Activated CD4-positive, alpha-beta memory T cell treated with anti-CD3 and anti-CD28 coated beads for 36 hours (primary cell): ENCODE data around the gene CETN3. TPM values are rescaled to one million over a fixed set of nuclear protein-coding genes. Genes with fewer than 3 reads are reported as not detected.

Experiments used
- CTCF ChIA-PET: fragments of 350-600 bp; sonication (Branson Sonifier 250); formaldehyde crosslinking; loops from one replicate; lab custom pipeline; 2021; ENCODE audit warnings: antibody characterized with exemption, inconsistent platforms; lab: Charles Lee
- POLR2A ChIA-PET: fragments of 350-600 bp; sonication (Branson Sonifier 250); formaldehyde crosslinking; loops from one replicate; lab custom pipeline; 2021; ENCODE audit warnings: antibody characterized with exemption; lab: Charles Lee
- DNase-seq: peaks from one replicate; pipeline ENCODE4 v3.0.0-alpha.2; 2020
- H3K27ac Mint-ChIP-seq: one replicate; pipeline ENCODE4 v1.8.0; 2021; ENCODE audit warnings: mixed read lengths
- H3K27me3 Mint-ChIP-seq: one replicate; pipeline ENCODE4 v1.8.0; 2021; ENCODE audit warnings: mixed read lengths
- H3K36me3 Mint-ChIP-seq: one replicate; pipeline ENCODE4 v1.8.0; 2021; ENCODE audit warnings: mixed read lengths
- H3K4me1 Mint-ChIP-seq: one replicate; pipeline ENCODE4 v1.8.0; 2021; ENCODE audit warnings: low read depth, mixed read lengths
- H3K4me3 Mint-ChIP-seq: one replicate; pipeline ENCODE4 v1.8.0; 2021; ENCODE audit warnings: mild to moderate bottlenecking, mixed read lengths
- H3K9me3 Mint-ChIP-seq: one replicate; pipeline ENCODE4 v1.8.0; 2021; ENCODE audit warnings: mixed read lengths
- intact Hi-C: fragments of 100-400 bp; cut with micrococcal nuclease; formaldehyde crosslinking; loops from one replicate; pipeline ENCODE4 v1.15.1; 2023
- total RNA-seq, 2 experiments: library from RNA; stranded (reverse); gene quantifications; one replicate each; pipeline ENCODE4 v1.2.3, GENCODE V29; 2021

CETN3 gene
- total RNA-seq: 10 to 100 TPM; 49.8 to 51.8 TPM

- CTCF ChIA-PET: interaction anchor here (0.7 to 2.1 kb wide), 11 partner anchors 9 to 964 kb away, joined by 3 to 11 read pairs (median 4); partner anchors contain the start of genes LYSMD3, MBLAC2 and POLR3G
- Mint-ChIP-seq H3K9me3 (no peaks in the 10 kb centered on the region), H3K27ac (no peak within 1 kb of the TSS), H3K36me3 (peaks cover 19% of the 10 kb centered on the region), H3K4me1 (peaks cover 16% of the 10 kb centered on the region), H3K27me3 (no peaks in the 10 kb centered on the region), H3K4me3 (no peak within 1 kb of the TSS)
- DNase-seq: peak; percentile 94
- intact Hi-C loops: loop anchor here (1.0 to 2.0 kb wide), 3 partner anchors 29 to 120 kb away; partner anchors contain the start of genes LYSMD3, MBLAC2 and POLR3G
- POLR2A ChIA-PET: interaction anchor here (0.5 to 2.1 kb wide), 8 partner anchors 9 to 1002 kb away, joined by 3 to 15 read pairs (median 4); partner anchors contain the start of genes MBLAC2 and POLR3G
These were observed at the start of gene CETN3 for GRCh38 chr5:90409318-90410177. TSS of gene CETN3 (minus strand) at chr5:90409756. CDS start at chr5:90409661, 95 bp downstream.

DNA sequence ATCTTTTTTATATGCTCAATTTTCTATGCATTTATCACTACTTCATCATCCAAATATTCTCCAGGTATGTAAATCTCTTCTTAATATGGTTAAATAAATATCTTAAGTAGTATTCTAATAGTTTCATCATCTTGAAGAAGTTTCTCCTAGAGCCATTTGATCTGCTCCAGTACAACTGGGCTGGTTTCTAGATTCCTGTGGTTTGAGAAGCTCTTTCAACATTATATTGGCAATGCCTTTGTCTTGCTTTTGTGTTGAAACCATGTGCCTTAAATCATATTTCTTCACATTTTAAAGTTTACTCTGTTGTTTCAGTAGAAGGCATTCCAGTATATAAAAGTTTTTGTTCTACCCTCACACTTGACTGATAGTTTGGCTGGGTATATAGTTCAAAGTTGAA is 37.4 kb upstream of the CETN3 start:
- intact Hi-C loops: no loop called here
- Mint-ChIP-seq H3K9me3 (no peaks in the 10 kb centered on the region), H3K4me1 (no peaks in the 10 kb centered on the region), H3K27ac (no peak overlapping the region), H3K27me3 (no peaks in the 10 kb centered on the region), H3K36me3 (no peaks in the 10 kb centered on the region), H3K4me3 (no peak overlapping the region)
- ChIA-PET POLR2A (no interaction called here), CTCF (interaction anchor here (0.6 kb wide), 1 partner anchor 1756 kb away, joined by 3 read pairs; no protein-coding TSS in a partner anchor)
- no peak for DNase-seq

DNA sequence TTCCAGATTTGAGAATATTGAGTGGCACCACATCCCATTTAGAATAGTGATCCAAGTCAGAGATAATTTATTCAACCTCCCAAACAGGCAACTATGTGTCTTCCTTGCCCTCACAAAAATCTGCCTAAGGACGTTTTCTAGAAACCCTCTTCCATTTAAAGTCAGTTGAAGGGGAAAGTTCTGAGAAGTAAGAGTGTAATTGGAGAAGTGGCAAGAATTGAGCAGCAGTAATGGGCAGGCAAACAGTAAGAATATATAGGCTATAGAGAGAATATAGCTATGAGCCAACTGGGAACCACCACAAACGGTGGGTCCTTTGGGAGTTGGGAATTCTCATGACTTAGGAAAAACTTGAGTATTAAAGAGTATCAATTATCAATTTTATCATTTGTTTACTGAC is 31.1 kb upstream of the CETN3 start:
- H3K4me1 Mint-ChIP-seq: peaks cover 8% of the 10 kb centered on the region
- intact Hi-C loops: loop anchor here (1.0 kb wide), 1 partner anchor 34 kb away; the partner anchor contains the start of genes MBLAC2 and POLR3G
- H3K9me3 Mint-ChIP-seq: no peaks in the 10 kb centered on the region
- no peaks in the 10 kb centered on the region for H3K36me3 Mint-ChIP-seq
- H3K4me3 Mint-ChIP-seq: no peak overlapping the region
- H3K27me3 Mint-ChIP-seq: no peaks in the 10 kb centered on the region
- POLR2A ChIA-PET: no interaction called here
- no peak for DNase-seq
- no peak overlapping the region for H3K27ac Mint-ChIP-seq
- CTCF ChIA-PET: interaction anchor here (1.5 to 4.2 kb wide), 5 partner anchors 11 to 343 kb away, joined by 5 to 38 read pairs (median 6); partner anchors contain the start of gene LYSMD3

GRCh38 chr5:90438100-90438499 is 28.5 kb upstream of the CETN3 start:
- peaks cover 8% of the 10 kb centered on the region for H3K4me1 Mint-ChIP-seq
- POLR2A ChIA-PET: no interaction called here
- H3K9me3 Mint-ChIP-seq: no peaks in the 10 kb centered on the region
- H3K4me3 Mint-ChIP-seq: no peak overlapping the region
- H3K27ac Mint-ChIP-seq: no peak overlapping the region
- CTCF ChIA-PET: interaction anchor here (1.1 to 4.4 kb wide), 6 partner anchors 11 to 1709 kb away, joined by 3 to 47 read pairs (median 7); partner anchors contain the start of gene LYSMD3
- no peaks in the 10 kb centered on the region for H3K36me3 Mint-ChIP-seq
- intact Hi-C loops: loop anchor here (2.0 to 5.0 kb wide), 2 partner anchors 29 to 169 kb away; partner anchors contain the start of gene CETN3
- no peak for DNase-seq
- no peaks in the 10 kb centered on the region for H3K27me3 Mint-ChIP-seq

DNA sequence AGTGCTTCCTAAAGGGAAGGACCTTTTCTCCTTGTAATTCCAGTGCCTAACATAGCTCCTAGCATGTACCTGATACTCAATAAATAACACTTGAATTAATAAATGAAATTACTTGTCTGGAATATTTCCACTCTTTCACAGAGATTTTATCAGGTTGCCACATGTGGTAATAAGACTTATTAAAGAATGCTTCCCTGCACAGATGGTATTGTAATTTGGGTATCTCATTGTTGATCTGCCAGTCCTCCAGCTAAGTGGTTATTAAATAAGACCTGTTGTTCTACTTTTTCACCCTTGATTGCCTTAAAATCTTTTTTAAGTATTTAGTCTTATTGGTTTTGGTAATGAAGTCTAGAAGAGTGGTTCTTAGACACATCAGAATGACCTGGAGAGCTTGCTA is 28.1 kb upstream of the CETN3 start:
- ChIA-PET CTCF (interaction anchor here (1.5 to 4.4 kb wide), 4 partner anchors 11 to 1708 kb away, joined by 4 to 47 read pairs (median 24); partner anchors contain the start of gene LYSMD3), POLR2A (no interaction called here)
- Mint-ChIP-seq H3K27ac (no peak overlapping the region), H3K4me1 (peaks cover 8% of the 10 kb centered on the region), H3K9me3 (no peaks in the 10 kb centered on the region), H3K36me3 (no peaks in the 10 kb centered on the region), H3K27me3 (no peaks in the 10 kb centered on the region), H3K4me3 (no peak overlapping the region)
- intact Hi-C loops: loop anchor here (2.0 to 5.0 kb wide), 2 partner anchors 29 to 170 kb away; partner anchors contain the start of gene CETN3
- DNase-seq: no peak

DNA sequence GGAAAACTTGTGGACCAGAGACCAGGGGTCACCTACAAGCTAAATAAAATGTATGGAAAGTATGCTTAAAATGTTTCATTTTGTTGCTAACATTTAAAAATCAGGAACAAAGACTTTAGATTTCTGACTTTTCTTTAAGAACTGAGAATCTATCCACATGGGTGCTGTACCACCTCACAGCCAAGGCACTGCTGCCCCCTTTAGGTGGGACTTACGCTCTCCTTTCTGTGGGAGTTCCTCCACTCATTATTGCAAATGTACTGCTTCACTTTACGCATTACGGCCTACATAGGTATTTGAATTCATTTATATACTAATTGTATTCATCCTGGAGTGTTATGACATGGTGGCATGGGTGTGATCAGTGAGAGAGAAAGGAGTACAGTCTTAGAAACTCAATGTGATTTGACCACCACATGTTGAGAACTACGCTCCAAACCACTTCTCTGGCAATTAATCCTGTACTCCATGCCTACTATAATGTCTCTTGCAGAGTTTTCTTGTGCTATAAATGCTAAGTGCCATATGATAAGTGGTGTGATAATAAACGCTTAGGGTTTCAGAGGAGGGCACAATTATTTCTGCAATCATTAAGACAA is 24.7 kb upstream of the CETN3 start:
- CTCF ChIA-PET: interaction anchor here (1.0 to 1.8 kb wide), 4 partner anchors 169 to 1707 kb away, joined by 3 to 7 read pairs (median 4); no protein-coding TSS in a partner anchor
- Mint-ChIP-seq H3K9me3 (no peaks in the 10 kb centered on the region), H3K27me3 (no peaks in the 10 kb centered on the region), H3K4me3 (no peak overlapping the region), H3K27ac (no peak overlapping the region), H3K36me3 (no peaks in the 10 kb centered on the region), H3K4me1 (no peaks in the 10 kb centered on the region)
- POLR2A ChIA-PET: no interaction called here
- intact Hi-C loops: loop anchor here (2.0 kb wide), 1 partner anchor 1705 kb away; no protein-coding TSS in a partner anchor
- DNase-seq: peak; percentile 57

GRCh38 chr5:90424245-90424644 is 14.7 kb upstream of the CETN3 start:
- POLR2A ChIA-PET: no interaction called here
- intact Hi-C loops: no loop called here
- DNase-seq: no peak
- H3K27me3 Mint-ChIP-seq: peaks cover 10% of the 10 kb centered on the region
- CTCF ChIA-PET: no interaction called here
- H3K4me3 Mint-ChIP-seq: no peak overlapping the region
- no peaks in the 10 kb centered on the region for H3K4me1 Mint-ChIP-seq
- H3K9me3 Mint-ChIP-seq: no peaks in the 10 kb centered on the region
- no peak overlapping the region for H3K27ac Mint-ChIP-seq
- no peaks in the 10 kb centered on the region for H3K36me3 Mint-ChIP-seq

DNA sequence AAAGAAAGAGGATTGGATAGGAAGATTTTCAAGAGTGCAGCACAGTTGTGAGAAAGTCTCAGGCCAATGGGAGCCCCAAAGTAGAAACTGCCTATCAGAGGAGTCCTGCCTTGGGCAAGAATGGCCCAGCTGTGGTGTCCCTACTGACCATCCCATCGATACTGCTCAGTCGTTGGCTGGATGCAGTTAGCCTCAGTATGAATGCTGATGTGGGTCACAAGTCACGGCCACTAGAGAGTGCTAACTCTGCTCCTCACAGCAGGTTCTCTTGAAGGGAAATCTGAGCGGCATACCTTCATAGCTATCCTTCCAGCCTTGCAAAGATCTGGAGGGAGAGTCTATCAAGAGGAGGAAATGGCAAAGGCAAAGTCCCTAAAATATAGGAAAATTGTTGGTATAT is 11.6 kb upstream of the CETN3 start:
- CTCF ChIA-PET: no interaction called here
- Mint-ChIP-seq H3K27ac (no peak overlapping the region), H3K4me3 (no peak overlapping the region)

DNA sequence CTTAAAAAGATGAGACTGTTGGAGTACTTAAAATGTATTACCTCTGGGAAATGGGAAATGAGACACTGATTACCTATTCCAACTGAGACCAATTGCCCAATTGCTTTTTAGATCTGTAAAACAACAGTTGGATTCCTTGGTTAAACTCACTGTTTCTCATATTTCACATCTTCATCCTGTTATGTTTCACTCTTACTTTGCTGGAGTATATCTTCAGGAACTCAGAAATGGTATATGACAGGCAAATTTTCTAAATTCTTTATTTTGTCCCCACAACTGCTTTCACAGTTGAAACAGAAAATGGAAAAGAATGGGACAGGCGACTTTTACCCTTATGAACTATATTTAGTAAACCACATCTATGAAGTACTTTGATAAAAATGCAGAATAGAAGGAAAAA is 8.7 kb upstream of the CETN3 start:
- no peak for DNase-seq
- no peaks in the 10 kb centered on the region for H3K9me3 Mint-ChIP-seq
- H3K4me1 Mint-ChIP-seq: no peaks in the 10 kb centered on the region
- intact Hi-C loops: no loop called here
- CTCF ChIA-PET: no interaction called here
- no peak overlapping the region for H3K4me3 Mint-ChIP-seq
- H3K27me3 Mint-ChIP-seq: peaks cover 17% of the 10 kb centered on the region
- H3K27ac Mint-ChIP-seq: no peak overlapping the region
- no peaks in the 10 kb centered on the region for H3K36me3 Mint-ChIP-seq
- POLR2A ChIA-PET: no interaction called here

More for the DNA sequence above, 11.6 kb upstream of the CETN3 start:
- intact Hi-C loops: no loop called here
- Mint-ChIP-seq H3K27me3 (peaks cover 17% of the 10 kb centered on the region), H3K9me3 (no peaks in the 10 kb centered on the region), H3K36me3 (no peaks in the 10 kb centered on the region), H3K4me1 (no peaks in the 10 kb centered on the region)
- POLR2A ChIA-PET: no interaction called here
- no peak for DNase-seq

DNA sequence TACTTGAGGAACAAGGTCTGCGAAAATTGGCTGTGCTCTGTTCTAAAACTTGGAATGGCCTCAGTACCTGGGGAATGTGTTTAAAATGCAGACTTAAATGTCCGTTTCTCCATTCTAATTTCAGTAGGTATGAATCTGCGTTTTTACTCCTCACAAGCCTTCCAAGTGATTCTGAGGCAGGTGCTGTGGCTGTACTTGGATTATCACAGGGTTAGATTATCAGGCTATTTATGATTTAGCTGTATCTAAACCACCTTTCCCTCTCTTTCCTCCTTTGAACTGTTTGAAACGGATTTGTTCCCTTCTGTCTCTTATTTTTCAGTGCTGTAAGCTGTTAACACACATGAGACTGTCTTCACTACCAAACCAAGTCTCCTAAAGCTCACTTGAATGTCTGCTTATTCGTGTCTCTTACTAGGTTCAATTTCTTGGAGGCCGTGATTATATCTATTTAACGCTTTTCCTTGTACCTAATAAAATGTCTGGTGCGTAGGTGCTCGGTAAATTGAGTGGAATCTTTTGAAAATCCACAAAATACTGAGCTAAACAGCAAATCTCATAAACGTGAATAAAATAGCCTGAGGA is 714 bp upstream of the CETN3 start:
- Mint-ChIP-seq H3K9me3 (no peaks in the 10 kb centered on the region), H3K4me1 (peaks cover 13% of the 10 kb centered on the region), H3K27me3 (no peaks in the 10 kb centered on the region), H3K27ac (no peak overlapping the region), H3K36me3 (peaks cover 14% of the 10 kb centered on the region), H3K4me3 (no peak overlapping the region)
- ChIA-PET CTCF (interaction anchor here (0.7 to 2.1 kb wide), 13 partner anchors 10 to 963 kb away, joined by 3 to 11 read pairs (median 4); partner anchors contain the start of genes LYSMD3, MBLAC2 and POLR3G), POLR2A (interaction anchor here (0.5 to 2.1 kb wide), 8 partner anchors 10 to 971 kb away, joined by 3 to 15 read pairs (median 4); partner anchors contain the start of genes MBLAC2 and POLR3G)
- intact Hi-C loops: no loop called here
- DNase-seq: no peak
